Measurements from ENCODE around the gene RETREG1.

DNA sequence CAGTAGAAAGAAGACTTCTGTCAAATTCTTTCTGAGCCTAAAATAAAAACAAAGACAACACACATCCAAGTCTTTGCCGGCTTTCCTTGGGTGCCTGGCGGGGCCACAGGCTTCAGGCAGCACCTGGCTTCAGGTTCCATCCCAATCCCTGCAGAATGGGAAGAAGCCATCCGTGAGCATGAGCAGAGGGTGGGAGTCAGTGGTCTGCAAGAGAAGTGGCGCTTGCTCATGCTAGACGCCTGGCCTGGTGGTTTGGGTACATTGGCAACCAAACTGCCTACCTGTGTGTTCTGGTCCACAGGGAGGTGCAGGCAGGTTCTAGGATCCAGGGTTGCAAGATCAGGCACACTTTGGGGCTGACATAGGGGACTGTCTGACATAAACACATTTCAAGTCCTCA is 47.6 kb upstream of the RETREG1 start:
- TF ChIP-seq, protein P1, sequence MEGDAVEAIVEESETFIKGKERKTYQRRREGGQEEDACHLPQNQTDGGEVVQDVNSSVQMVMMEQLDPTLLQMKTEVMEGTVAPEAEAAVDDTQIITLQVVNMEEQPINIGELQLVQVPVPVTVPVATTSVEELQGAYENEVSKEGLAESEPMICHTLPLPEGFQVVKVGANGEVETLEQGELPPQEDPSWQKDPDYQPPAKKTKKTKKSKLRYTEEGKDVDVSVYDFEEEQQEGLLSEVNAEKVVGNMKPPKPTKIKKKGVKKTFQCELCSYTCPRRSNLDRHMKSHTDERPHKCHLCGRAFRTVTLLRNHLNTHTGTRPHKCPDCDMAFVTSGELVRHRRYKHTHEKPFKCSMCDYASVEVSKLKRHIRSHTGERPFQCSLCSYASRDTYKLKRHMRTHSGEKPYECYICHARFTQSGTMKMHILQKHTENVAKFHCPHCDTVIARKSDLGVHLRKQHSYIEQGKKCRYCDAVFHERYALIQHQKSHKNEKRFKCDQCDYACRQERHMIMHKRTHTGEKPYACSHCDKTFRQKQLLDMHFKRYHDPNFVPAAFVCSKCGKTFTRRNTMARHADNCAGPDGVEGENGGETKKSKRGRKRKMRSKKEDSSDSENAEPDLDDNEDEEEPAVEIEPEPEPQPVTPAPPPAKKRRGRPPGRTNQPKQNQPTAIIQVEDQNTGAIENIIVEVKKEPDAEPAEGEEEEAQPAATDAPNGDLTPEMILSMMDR (IDR thresholded peaks at IDR 0.05), result no peak
- no peak for TF ChIP-seq POLR2A (IDR thresholded peaks at IDR 0.05)

Data from testis (tissue), 2 donors.